Skeletal muscle tissue (tissue), 4 donors: ENCODE data around the gene G6PD. TPM values are rescaled to one million over a fixed set of nuclear protein-coding genes. Genes with fewer than 3 reads are reported as not detected.
"Not testable (repeated sequence)": the region's sequence is repeated elsewhere in the genome, so short reads cannot be mapped to it uniquely, and the experiment has no call there.

ENCODE experiments used
- H3K27ac ChIP-seq: one replicate; pipeline ENCODE4 v1.7.0; 2013; ENCODE audit warnings: mild to moderate bottlenecking, low read depth, low read length, inconsistent platforms
- H3K27me3 ChIP-seq, 3 donors: one replicate each; pipeline ENCODE4 v1.7.0; 2013; ENCODE audit warnings: low read length in 3 of 3; ENCODE audit not compliant: control insufficient read depth in 3 of 3, insufficient read depth in 3 of 3
- H3K36me3 ChIP-seq, 3 donors: one replicate each; pipeline ENCODE4 v1.7.0; 2013; ENCODE audit warnings: low read length in 3 of 3; ENCODE audit not compliant: control insufficient read depth in 3 of 3, insufficient read depth in 3 of 3
- H3K4me1 ChIP-seq, 3 donors: one replicate each; pipeline ENCODE4 v1.7.0; 2013; ENCODE audit warnings: low read length in 3 of 3, mild to moderate bottlenecking in 3 of 3; ENCODE audit not compliant: control insufficient read depth in 3 of 3, insufficient read depth in 3 of 3
- H3K4me3 ChIP-seq, 3 donors: one replicate each; pipeline ENCODE4 v1.7.0; 2013; ENCODE audit warnings: low read length in 3 of 3
- H3K9ac ChIP-seq, 3 donors: one replicate each; pipeline ENCODE4 v1.7.0; 2013; ENCODE audit warnings: low read length in 3 of 3, mild to moderate bottlenecking in 3 of 3, moderate library complexity in 2 of 3, low read depth in 1 of 3
- H3K9me3 ChIP-seq, 3 donors: one replicate each; pipeline ENCODE4 v1.7.0; 2013; ENCODE audit warnings: low read length in 3 of 3; ENCODE audit not compliant: control insufficient read depth in 3 of 3
- total RNA-seq: library from RNA; depleted of rRNA; stranded (reverse); fragments of >200 nt; gene quantifications from one replicate; pipeline ENCODE4 v1.2.3, GENCODE V29; 2014
- donor health status: Osteomylitis.

The G6PD gene
- total RNA-seq, 1 donor from 2014 or later = 10.4 TPM

DNA sequence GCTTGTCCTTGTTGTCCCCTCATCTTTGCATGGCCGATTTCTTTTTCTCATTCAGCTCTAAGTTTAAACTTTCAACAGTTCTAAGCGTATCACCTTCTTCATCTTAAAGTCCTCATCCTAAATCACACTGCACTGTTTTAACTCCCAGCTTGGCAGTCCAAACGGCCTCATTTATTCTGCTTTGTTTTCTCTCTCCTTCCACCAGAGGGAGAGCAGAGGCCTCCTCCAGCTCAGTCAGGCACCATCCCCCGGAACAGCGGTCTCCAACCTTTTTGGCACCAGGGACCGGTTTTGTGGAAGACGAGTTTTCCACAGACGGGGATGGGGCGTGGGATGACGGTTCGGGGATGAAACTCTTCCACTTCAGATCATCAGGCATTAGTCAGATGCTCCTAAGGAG is 23.7 kb upstream of the G6PD start:
- not testable (repeated sequence) for H3K27me3 ChIP-seq, H3K9ac ChIP-seq, H3K4me1 ChIP-seq, H3K27ac ChIP-seq, H3K4me3 ChIP-seq, H3K9me3 ChIP-seq, H3K36me3 ChIP-seq

DNA sequence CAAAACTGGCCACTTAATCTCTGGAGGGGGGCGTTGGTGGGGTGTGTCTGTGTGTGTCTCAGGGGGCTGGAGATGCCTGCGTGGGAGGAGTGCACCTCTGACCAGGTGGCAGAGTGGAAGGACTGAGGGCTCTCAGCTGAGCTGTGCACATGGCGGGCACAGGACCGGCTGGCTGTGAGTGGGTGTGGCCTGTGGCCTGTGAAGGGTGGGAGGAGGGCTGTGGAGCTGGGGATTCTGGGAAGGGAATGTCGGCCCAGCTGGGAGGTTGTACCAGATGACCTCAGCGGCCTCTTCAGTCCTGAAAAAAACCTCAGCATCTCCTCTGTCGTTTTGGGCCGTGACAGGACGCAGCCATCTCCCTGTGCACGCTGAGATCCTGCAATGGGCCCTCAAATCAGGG is 15.6 kb upstream of the G6PD start:
- not testable (repeated sequence) for H3K9ac ChIP-seq, H3K9me3 ChIP-seq, H3K27ac ChIP-seq, H3K4me3 ChIP-seq, H3K27me3 ChIP-seq, H3K4me1 ChIP-seq, H3K36me3 ChIP-seq

DNA sequence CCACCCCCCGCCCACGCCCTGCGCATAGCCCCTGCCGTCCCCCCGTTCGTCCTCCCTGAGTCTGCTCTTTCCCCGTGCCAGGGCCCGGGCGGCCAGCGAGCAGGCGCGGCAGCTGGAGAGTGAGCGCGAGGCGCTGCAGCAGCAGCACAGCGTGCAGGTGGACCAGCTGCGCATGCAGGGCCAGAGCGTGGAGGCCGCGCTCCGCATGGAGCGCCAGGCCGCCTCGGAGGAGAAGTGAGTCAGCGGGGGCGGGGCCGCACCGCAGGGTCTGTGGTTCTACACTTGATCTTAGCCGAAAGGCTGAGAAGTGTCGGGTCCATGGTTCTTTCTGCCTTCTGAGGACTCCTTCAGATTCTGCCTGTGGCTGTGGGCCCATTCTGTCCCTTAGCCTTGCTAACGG is 13.7 kb upstream of the G6PD start:
- not testable (repeated sequence) for H3K27me3 ChIP-seq, H3K36me3 ChIP-seq, H3K9ac ChIP-seq, H3K4me3 ChIP-seq, H3K9me3 ChIP-seq, H3K4me1 ChIP-seq, H3K27ac ChIP-seq

DNA sequence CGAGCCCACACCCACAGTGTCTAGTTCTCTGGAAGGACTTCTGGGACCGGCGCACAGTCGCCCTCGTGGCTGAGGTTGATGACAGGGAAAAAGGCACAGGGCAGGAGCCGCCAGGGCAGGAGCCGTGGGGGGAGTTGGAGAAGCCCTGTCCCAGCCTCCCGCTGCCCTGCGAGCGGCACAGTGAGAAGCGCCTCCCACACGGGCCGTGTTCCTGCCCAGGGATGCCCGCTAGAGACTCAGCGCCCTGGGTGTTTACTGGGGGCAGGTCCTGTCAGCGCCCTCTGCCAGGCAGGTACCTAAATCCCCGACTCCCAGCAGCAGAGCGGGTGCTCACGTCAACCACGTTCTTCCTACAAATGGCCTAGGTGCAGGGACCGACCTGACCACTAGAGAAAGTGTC is 12.2 kb upstream of the G6PD start:
- H3K27me3 ChIP-seq, H3K27ac ChIP-seq, H3K9me3 ChIP-seq, H3K4me1 ChIP-seq, H3K9ac ChIP-seq, H3K36me3 ChIP-seq, H3K4me3 ChIP-seq: not testable (repeated sequence)

DNA sequence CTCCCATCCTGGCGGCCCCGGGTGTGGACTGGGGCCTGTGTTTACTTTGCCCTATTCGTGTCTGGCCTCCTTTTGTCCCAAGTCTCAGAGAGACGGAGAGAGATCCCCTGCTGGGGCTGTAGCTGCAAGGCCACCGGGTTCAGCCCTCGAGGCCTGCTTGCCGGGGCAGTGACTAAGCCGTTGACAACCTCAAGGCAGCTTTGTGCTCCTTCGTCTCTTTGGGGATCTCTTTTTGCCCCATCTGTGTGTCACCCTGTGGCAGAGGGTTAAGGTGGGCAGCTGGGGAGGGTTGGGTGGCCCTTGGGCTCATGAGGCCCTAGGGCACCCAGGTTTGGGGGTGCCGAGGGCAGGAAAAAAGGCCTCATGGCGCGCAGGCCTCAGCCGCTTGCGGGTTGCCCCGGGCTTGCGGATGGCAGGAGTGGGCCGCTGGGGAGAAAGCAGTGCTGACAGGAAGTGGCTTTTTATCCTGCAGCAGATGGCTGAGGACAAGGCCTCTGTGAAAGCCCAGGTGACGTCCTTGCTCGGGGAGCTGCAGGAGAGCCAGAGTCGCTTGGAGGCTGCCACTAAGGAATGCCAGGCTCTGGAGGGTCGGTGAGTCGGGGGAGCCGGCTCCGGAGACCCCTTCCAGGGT is 11.5 kb upstream of the G6PD start:
- H3K4me1 ChIP-seq, H3K27ac ChIP-seq, H3K9me3 ChIP-seq, H3K27me3 ChIP-seq, H3K4me3 ChIP-seq, H3K9ac ChIP-seq: not testable (repeated sequence)
- peaks cover 2 to 12% (median 10%) of the 10 kb centered on the region in 3 donors for H3K36me3 ChIP-seq

DNA sequence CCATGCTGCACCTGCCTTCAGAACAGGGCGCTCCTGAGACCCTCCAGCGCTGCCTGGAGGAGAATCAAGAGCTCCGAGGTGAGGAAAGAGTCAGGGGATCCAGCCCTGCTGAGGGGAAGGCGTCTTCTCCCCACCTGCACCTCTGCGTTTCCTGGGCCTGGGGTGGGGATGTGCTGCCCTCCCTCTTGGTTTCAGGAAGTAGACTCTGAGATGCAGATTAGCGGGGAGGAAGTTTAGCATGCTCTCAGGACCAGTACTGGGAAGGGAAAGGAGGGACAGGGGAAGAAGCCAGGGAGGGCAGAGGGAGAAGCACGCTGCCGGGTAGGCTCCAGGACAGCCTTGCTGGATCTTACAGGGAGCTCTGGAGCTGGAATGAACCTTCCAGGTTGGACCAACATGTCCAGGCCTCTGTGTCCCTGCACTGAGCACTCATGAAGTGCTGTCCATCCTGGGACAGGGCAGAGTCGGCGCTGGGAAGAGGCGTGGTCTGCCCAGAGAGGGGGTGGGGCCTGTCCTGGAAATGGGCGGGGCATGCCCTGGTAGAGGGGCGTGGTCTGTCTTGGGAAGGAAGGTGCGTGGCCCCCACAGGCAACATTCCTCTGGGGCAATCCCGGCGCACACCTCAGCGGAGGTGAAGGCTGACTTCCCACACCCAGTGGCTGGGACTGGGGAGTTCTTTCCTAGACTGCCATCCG is 5.6 kb upstream of the G6PD start:
- Histone ChIP-seq H3K36me3 (peaks cover 2 to 15% (median 10%) of the 10 kb centered on the region in 3 donors), H3K4me1 (peaks cover 6 to 14% (median 6%) of the 10 kb centered on the region in 3 donors)
- H3K27ac ChIP-seq, H3K9ac ChIP-seq, H3K4me3 ChIP-seq, H3K9me3 ChIP-seq, H3K27me3 ChIP-seq: not testable (repeated sequence)

DNA sequence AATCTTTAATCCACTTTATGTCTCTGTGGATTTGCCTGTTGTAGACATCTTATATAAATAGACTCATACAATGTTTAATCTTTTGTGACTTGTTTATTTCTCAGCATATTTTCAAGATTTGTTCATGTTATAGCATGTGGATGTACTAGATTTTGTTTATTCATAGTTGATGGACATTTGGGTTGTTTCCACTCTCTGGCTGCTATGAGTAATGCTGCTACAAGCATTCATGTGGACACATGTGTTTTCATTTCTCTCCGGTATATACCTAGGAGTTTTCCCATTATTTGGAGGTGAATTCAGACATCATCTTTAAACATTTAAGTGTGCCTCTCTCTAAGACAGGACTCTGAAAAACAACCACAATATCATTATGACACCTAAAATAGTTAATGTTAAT is 3.1 kb upstream of the G6PD start:
- Histone ChIP-seq H3K36me3 (peaks cover 2 to 11% (median 10%) of the 10 kb centered on the region in 3 donors), H3K27me3 (no peaks in the 10 kb centered on the region), H3K4me3 (no peak overlapping the region), H3K9ac (no peak overlapping the region), H3K9me3 (no peaks in the 10 kb centered on the region), H3K4me1 (peaks cover 12 to 22% (median 12%) of the 10 kb centered on the region in 3 donors), H3K27ac (no peak overlapping the region)

DNA sequence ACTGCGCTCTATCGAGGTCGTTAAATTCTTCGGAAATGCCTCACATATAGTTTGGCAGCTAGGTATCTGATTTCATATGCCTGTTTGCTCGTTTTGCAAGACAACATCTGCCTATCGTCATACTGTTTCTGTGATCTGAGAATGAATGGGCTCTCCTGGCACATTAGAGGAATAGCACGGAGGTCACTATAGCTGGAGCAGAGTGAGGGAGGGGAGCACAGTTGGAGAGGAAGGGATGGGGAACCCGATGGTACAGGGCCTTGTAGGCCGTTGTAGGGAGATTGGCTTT is 1.3 kb upstream of the G6PD start:
- Histone ChIP-seq H3K36me3 (peaks cover 0 to 3% (median 0%) of the 10 kb centered on the region in 3 donors), H3K9me3 (no peaks in the 10 kb centered on the region)

DNA sequence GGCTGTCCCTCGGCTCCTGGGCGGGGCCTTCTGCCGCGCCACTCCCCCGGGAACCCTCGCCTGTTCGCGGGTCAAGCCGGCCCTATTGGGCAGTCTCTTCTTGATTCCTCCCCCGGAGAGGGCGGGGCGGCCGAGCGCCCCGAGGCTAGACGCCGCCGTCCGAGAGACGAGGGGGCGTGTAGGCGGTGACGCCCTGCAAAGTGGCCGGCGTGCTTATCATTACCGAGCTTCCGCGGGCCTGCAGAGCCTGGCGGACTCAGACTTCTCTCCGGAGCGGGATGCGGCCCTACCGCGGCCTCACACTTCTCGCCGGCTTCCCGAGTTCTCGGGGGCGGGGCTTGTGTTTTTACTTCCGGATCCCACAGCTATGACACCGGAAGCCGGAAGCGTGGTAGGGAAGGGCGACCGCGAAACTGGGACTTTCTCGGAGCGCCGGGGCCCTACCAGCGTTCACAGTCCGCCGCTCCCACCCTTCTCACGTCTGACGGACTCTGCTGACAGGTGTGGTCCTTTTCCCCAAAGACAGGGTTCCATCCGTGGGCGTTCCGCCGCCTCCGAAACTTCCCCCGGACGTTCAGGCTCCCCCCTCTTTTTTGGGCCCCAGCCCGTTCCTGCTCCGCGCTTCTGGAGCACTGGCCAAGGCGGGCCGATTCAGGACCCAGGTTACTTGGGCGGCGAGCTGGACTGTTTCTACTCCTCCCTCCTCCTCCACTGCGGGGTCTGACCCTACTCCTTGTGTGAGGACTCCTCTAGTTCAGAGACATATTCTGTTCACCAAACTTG is 790 bp upstream of the G6PD start, which contains the start of gene IKBKG:
IKBKG (plus strand) TSS at position 376 of the 783 bp plus-strand sequence. CDS start 4,383 bp downstream, outside the sequence.
- H3K4me3 ChIP-seq = peak within 1 kb of the TSS; percentile 79 to 85 (median 84)
- peaks cover 15 to 33% (median 20%) of the 10 kb centered on the region in 3 donors for H3K4me1 ChIP-seq
- peak within 1 kb of the TSS; percentile 65 to 81 (median 78) for H3K9ac ChIP-seq
- peak within 1 kb of the TSS; percentile 76 for H3K27ac ChIP-seq
- peaks cover 0 to 3% (median 0%) of the 10 kb centered on the region in 3 donors for H3K36me3 ChIP-seq
- no peaks in the 10 kb centered on the region for H3K27me3 ChIP-seq
- H3K9me3 ChIP-seq = no peaks in the 10 kb centered on the region

More for the DNA sequence above, 1.3 kb upstream of the G6PD start:
- Histone ChIP-seq H3K9ac (peak overlapping the region; percentile 63 to 81 (median 78)), H3K27me3 (no peaks in the 10 kb centered on the region), H3K4me3 (peak overlapping the region; percentile 79 to 85 (median 84)), H3K4me1 (peaks cover 12 to 28% (median 15%) of the 10 kb centered on the region in 3 donors), H3K27ac (peak overlapping the region; percentile 76)
